SK-N-MC (cell line): ENCODE data around the gene CFI.
"Not testable (repeated sequence)": the region's sequence is repeated elsewhere in the genome, so short reads cannot be mapped to it uniquely, and the experiment has no call there.

Experiments used
- DNase-seq: peaks from one replicate; pipeline ENCODE4 v3.0.0-alpha.2; 2011; ENCODE audit warnings: low read depth, low spot score
- H3K27ac ChIP-seq: fragments of 200-600 bp; sonication (generic); 2 replicates; pipeline ENCODE4 v1.5.1; 2016; ENCODE audit warnings: mixed run types
- H3K36me3 ChIP-seq: fragments of 200-600 bp; sonication (generic); 2 replicates; pipeline ENCODE4 v1.6.1; 2017; ENCODE audit warnings: antibody characterized with exemption, low read length, mixed read lengths; ENCODE audit not compliant: insufficient read depth
- H3K4me3 ChIP-seq: fragments of 200-600 bp; sonication (generic); 2 replicates; pipeline ENCODE4 v1.5.1; 2016
- H3K9ac ChIP-seq: fragments of 200-600 bp; sonication (generic); 2 replicates; pipeline ENCODE4 v1.8.0; 2017; ENCODE audit warnings: mixed run types, mixed read lengths; ENCODE audit not compliant: insufficient read length
- H3K9me3 ChIP-seq: fragments of 200-600 bp; sonication (generic); 2 replicates; pipeline ENCODE4 v1.6.1; 2017; ENCODE audit warnings: low read depth, mild to moderate bottlenecking, antibody characterized with exemption, low read length, moderate library complexity, mixed read lengths
- EZH2 ChIP-seq: fragments of 200-600 bp; sonication (generic); IDR thresholded peaks from one replicate; pipeline ENCODE4 v1.6.1; 2017; ENCODE audit warnings: antibody characterized with exemption
- FOXP2 ChIP-seq: optimal IDR thresholded peaks from 2 replicates; pipeline ENCODE3; 2011; ENCODE audit warnings: mild to moderate bottlenecking, moderate library complexity; ENCODE audit not compliant: insufficient read depth; ENCODE audit errors: extremely low read length, control extremely low read depth
- POLR2AphosphoS5 ChIP-seq: IDR thresholded peaks from 2 replicates; pipeline ENCODE4 v1.6.1; 2012; ENCODE audit warnings: mild to moderate bottlenecking, low read depth, low read length, borderline replicate concordance

Gene CFI

DNA sequence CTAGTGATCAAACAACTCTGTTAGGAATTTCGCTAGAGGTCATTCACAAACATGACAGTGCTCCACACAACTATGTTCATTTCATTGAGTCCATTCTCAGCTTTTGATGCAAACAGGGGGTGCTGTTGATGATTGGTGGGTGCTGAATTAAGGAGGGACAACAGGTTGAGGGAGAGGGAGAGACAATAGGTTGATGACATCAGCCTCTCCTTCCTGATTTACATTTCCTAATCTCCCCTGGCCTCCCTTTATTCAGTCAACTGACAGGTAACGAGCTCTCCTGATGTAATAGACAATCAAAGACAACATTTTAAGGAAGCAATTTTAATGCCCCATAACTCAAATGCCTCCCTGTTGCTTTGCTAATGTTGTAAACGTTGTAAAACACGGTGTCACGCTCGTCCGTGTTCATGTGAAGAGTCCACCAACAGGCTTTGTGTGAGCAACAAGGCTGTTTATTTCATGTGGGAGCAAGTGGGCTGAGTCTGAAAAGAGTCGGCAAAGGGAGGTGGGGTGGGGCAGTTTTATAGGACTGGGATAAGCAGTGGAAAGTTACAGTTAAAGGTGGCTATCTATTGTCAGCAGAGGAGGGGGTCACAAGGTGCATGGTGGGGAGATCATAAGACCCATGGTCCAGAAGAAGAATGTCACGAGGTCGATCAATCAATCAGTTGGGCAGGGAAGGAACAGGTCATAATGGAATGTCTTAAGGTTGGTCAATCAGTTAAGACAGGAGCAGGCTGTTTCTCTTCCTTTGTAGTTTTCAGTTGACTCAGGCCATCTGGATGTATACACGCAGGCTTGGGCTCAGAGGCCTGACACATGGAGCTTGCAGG lies 9.0 kb upstream of the CFI start:
- Histone ChIP-seq H3K4me3 (no peak overlapping the region), H3K27ac (no peak overlapping the region), H3K9ac (no peak overlapping the region), H3K36me3 (no peaks in the 10 kb centered on the region), H3K9me3 (no peaks in the 10 kb centered on the region)
- no peak for TF ChIP-seq FOXP2
- no peak for TF ChIP-seq EZH2
- no peak for TF ChIP-seq POLR2AphosphoS5
- no peak for DNase-seq

DNA sequence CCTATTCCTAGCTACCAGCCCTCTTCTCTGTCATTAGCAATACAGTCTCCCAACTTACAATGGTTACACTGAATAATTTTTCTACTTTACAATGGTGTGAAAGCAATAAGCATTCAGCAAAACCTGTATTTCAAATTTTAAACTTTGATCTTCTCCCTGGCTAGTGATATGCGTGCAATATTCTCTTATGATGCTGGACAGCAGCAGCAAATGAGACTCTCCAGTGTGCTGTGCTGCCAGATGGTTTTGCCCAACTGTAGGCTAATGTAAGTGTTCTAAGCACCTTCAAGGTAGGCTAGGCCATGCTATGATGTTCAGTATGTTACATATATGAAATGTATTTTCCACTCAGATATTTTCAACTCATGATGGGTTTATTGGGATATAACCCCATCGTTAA lies 7.9 kb upstream of the CFI start:
- Histone ChIP-seq H3K36me3 (no peaks in the 10 kb centered on the region), H3K9ac (no peak overlapping the region), H3K9me3 (no peaks in the 10 kb centered on the region), H3K27ac (no peak overlapping the region), H3K4me3 (no peak overlapping the region)
- no peak for DNase-seq
- TF ChIP-seq FOXP2 (no peak), POLR2AphosphoS5 (no peak), EZH2 (no peak)

DNA sequence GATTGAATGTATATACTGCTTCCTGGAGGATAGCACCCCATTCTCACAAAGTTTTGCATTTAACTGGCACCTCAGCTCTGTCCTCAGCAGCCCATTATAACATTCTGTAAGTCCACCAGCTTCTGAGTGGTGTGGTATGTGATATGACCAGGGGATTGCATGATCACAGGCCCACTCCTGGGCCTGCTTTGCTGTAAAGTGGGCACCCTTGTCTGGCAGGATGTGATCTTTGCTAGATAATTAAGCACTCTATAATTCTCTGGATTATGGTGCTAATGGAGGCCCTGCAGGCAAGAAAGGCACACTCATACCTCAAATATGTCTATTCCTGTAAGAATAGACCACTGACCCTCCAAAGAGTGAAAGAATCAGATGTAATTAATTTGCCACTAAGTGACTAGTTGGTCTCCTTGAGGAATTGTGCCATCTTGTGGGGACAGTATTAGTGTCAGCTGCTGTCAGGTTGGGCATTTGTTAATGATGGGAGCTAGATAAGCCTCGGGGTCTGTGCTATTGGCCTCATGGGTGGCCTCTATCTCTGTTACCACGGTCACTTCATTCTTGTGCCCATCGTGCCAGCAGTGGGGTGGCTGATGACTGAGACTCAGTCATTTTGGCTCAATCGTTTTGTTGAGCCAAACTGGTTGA lies 2.2 kb upstream of the CFI start:
- no peak for DNase-seq
- TF ChIP-seq POLR2AphosphoS5 (no peak), EZH2 (no peak), FOXP2 (no peak)
- no peaks in the 10 kb centered on the region for H3K36me3 ChIP-seq
- no peak overlapping the region for H3K9ac ChIP-seq
- H3K9me3 ChIP-seq: no peaks in the 10 kb centered on the region
- no peak overlapping the region for H3K4me3 ChIP-seq
- no peak overlapping the region for H3K27ac ChIP-seq

DNA sequence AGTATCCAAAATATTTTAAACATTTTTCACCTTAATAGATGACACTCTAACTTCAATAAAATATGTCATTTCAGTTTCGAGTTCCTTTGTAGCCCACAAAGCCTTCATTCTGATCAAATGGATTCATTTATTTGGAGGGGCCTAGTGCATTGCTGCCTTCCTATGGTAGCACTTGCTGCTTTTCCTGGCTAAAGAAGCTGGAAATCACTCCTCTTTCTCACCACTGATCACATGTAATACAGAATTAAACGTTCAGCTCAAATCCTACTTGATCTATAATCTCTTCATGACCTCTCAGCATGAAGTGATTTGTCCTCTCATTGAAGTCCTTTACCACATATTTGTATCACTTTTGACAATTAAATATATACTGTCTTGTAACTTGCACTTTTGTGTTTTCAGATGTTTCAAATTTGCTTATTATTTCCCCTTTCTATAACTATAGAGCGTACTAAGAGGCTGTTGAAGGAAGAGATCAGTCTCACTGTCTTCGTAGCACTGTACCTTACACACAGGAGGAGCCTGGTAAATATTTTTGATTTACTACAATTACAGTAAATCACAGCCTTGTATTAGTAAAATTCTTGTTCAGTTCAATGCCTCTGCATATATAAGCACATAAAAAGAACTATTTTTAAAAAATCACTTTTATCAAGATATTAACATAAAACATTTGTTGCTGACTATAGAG lies 555 bp downstream of the CFI start:
- DNase-seq: no peak
- peaks cover 3% of the 10 kb centered on the region; the same call in 1 of the 2 replicates for H3K9me3 ChIP-seq
- TF ChIP-seq EZH2 (no peak), FOXP2 (no peak), POLR2AphosphoS5 (no peak)
- H3K4me3 ChIP-seq: no peak overlapping the region
- H3K27ac ChIP-seq: no peak overlapping the region
- H3K9ac ChIP-seq: no peak overlapping the region
- no peaks in the 10 kb centered on the region for H3K36me3 ChIP-seq

DNA sequence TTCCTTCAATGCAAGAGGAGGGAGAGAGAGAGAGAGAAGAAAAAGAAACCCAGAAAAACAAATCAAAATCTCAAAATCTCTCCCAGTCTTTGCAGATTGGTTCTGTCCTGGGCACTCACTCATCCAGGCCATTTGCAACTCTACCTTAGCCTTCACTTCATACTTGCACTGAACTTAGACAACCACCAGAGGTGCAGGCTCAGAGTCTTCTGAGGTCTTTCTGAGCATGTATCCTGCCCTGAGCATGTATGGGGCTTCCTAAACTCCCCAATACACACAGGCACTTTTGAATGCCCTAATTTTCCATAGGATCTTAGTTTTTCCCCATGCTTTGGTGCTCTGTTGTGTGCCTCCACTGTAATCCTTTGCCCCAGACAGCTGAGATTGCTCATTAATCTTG lies 2.9 kb downstream of the CFI start:
- Histone ChIP-seq H3K4me3 (no peak overlapping the region), H3K36me3 (no peaks in the 10 kb centered on the region), H3K9me3 (peaks cover 9% of the 10 kb centered on the region; the same call in 1 of the 2 replicates), H3K27ac (no peak overlapping the region), H3K9ac (no peak overlapping the region)
- DNase-seq: no peak
- TF ChIP-seq EZH2 (no peak), FOXP2 (no peak), POLR2AphosphoS5 (no peak)

DNA sequence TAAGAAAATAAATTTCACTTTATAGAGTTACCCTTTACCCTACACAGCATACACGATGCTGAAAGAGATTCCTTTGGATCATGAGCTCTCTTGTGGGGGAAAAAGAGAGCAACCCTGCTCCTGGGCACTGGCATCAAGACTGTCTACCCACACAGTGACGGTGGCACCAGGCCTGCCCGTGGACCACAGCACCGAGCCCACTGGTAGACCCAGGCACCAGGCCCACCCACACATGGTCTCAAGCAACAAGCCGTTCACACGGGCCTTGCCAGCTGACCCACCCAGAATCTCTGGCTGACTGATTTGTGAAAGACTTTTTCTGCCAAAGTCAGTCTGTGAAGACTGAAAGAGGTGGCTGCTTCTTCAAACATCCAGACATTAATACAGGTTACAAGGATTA lies 6.7 kb downstream of the CFI start:
- no peak overlapping the region for H3K27ac ChIP-seq
- TF ChIP-seq EZH2 (no peak), FOXP2 (no peak), POLR2AphosphoS5 (no peak)
- H3K36me3 ChIP-seq: no peaks in the 10 kb centered on the region
- peaks cover 9% of the 10 kb centered on the region; the same call in 1 of the 2 replicates for H3K9me3 ChIP-seq
- H3K4me3 ChIP-seq: no peak overlapping the region
- DNase-seq: no peak
- H3K9ac ChIP-seq: no peak overlapping the region

DNA sequence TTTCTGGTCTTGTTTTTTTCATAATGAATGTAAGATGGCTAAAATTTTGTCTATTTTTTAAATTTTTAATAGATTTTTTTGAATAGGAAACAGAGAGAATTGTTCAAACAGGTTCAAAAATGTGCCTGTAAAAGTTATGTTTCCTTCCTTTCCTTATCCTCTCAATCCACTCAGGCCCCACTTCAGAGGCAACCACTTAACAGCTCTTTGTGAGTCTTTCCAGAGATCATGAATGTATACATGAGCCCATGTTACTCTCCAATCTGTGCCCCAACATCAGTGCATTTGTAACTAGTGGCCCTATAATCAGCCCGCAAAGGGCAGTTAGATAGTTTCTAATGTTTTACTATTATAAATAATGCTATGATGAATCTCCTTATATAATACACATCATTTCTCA lies 14.0 kb downstream of the CFI start:
- H3K9me3 ChIP-seq: no peaks in the 10 kb centered on the region
- H3K27ac ChIP-seq: no peak overlapping the region
- no peak overlapping the region for H3K4me3 ChIP-seq
- no peak for TF ChIP-seq POLR2AphosphoS5
- no peak for TF ChIP-seq FOXP2
- no peak for TF ChIP-seq EZH2
- H3K9ac ChIP-seq: no peak overlapping the region
- DNase-seq: no peak
- no peaks in the 10 kb centered on the region for H3K36me3 ChIP-seq

DNA sequence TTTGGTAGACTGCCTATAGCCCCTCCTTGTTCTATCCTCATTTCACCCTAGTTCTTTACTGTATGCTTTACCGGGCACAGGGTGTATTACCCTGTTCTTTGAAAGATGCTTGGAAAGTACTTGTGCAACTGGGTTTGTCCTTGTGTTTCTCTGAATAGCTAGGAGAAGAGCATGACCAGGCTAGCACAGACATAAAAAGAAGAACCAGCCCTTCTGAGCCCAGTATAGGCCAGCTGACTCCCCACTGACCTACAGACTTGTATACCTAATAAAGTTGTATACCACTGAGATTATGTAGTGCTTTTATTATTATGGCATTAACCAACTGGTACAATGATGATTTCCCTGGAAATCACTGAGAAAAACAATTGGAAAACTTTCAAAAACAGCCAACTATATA lies 15.0 kb downstream of the CFI start:
- Histone ChIP-seq H3K27ac (no peak overlapping the region), H3K9ac (no peak overlapping the region), H3K9me3 (no peaks in the 10 kb centered on the region), H3K36me3 (no peaks in the 10 kb centered on the region), H3K4me3 (no peak overlapping the region)
- TF ChIP-seq EZH2 (no peak), FOXP2 (no peak), POLR2AphosphoS5 (no peak)
- DNase-seq: no peak

DNA sequence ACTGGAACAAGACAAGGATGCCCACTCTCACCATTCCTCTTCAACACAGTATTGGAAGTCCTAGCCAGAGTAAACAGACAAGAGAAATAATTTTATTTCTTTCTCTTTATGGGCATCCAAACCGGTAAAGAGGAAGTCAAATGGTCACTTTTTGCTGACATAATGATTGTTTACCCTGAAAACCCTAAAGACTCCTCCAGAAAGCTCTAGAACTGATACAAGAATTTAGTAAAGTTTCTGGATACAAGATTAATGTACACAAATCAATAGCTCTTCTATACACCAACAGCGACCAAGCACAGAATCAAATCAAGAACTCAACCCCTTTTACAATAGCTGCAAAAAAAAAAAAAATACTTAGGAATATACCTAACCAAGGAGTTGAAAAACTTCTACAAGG lies 19.7 kb downstream of the CFI start:
- not testable (repeated sequence) for DNase-seq, H3K4me3 ChIP-seq, H3K9me3 ChIP-seq, H3K27ac ChIP-seq, H3K36me3 ChIP-seq, H3K9ac ChIP-seq
